Activated CD4-positive, CD25-positive, alpha-beta regulatory T cell treated with anti-CD3 and anti-CD28 coated beads, Interleukin-2, amount 50 U/mL, for 24 hours (primary cell): ENCODE data around the gene NLRC3.
A peak's percentile ranks its signal among the peaks of the same experiment; 100 is the strongest.
"Not testable (repeated sequence)": the region's sequence is repeated elsewhere in the genome, so short reads cannot be mapped to it uniquely, and the experiment has no call there.

ENCODE experiments used
- ATAC-seq, 2 donors: fragments of 150-1000 bp; cut with Tn5 transposase; one replicate each; pipeline ENCODE4 v1.10.0; 2021; ENCODE audit warnings: mild to moderate bottlenecking in 1 of 2, moderate library complexity in 1 of 2

Gene NLRC3

GRCh38 chr16:3511286-3512180, 65.7 kb downstream of the NLRC3 start:
- ATAC-seq: no peak

- ATAC-seq: no peak
Observed at GRCh38 chr16:3510416-3510815, 66.8 kb downstream of the NLRC3 start.

- ATAC-seq: peak; percentile 83 to 90
Observed at GRCh38 chr16:3509470-3509928, 67.7 kb downstream of the NLRC3 start.

GRCh38 chr16:3508736-3509135, 68.5 kb downstream of the NLRC3 start:
- ATAC-seq: no peak

GRCh38 chr16:3503523-3503922, 73.7 kb downstream of the NLRC3 start:
- ATAC-seq: peak; percentile 58 to 67

GRCh38 chr16:3501783-3502400, 75.3 kb downstream of the NLRC3 start:
- ATAC-seq: no peak

GRCh38 chr16:3501412-3501761, 75.8 kb downstream of the NLRC3 start:
- not testable (repeated sequence) for ATAC-seq

GRCh38 chr16:3498988-3499387, 78.2 kb downstream of the NLRC3 start:
- no peak for ATAC-seq

GRCh38 chr16:3497771-3498170, 79.4 kb downstream of the NLRC3 start:
- ATAC-seq: no peak

GRCh38 chr16:3496386-3496785, 80.8 kb downstream of the NLRC3 start:
- ATAC-seq: no peak

GRCh38 chr16:3495176-3495575, 82.0 kb downstream of the NLRC3 start, which contains the start of gene C16orf90:
Gene C16orf90, minus strand, starts transcription at chr16:3495489. Its CDS starts 68 bp downstream, at chr16:3495421.
- no peak for ATAC-seq

GRCh38 chr16:3494386-3494973, 82.7 kb downstream of the NLRC3 start:
- ATAC-seq: no peak

- ATAC-seq: no peak
Observed at GRCh38 chr16:3492356-3492755, 84.8 kb downstream of the NLRC3 start.

GRCh38 chr16:3490911-3491629, 86.1 kb downstream of the NLRC3 start:
- no peak for ATAC-seq
